ENCODE results near the gene ADAMTS12. TPM values are rescaled to one million over a fixed set of nuclear protein-coding genes. Genes with fewer than 3 reads are reported as not detected.

ADAMTS12 gene
- total RNA-seq, 2 donors from 2014 or later, result 0.42 to 1.1 TPM

DNA sequence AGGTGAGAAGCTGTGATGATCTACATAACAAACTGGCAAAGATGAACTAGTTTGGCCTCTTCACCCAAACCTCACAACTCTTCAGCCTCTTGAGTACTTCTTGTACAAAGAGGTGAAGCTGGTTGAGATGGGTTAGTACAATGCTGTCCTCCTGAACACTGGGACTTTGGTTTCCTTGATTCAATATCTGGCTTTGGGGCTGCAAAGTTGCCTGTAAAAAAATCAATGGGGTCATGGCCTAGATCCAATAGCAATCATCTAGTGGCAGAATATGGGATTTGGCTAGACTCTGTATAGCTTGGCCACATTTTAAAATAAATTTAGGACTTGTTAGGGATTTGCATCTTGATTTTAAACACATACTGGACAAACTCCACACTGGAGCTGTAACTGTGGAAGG, 179.1 kb downstream of the ADAMTS12 start:
- intact Hi-C loops (cut with DNase I), result no loop called here
- no peak overlapping the region for H3K27ac ChIP-seq

GRCh38 chr5:33711094-33711679, 180.6 kb downstream of the ADAMTS12 start:
- DNase-seq, result no peak
- Histone ChIP-seq H3K9ac (ENCODE audit: low read depth in 2 of 2, low read length in 2 of 2) (no peak overlapping the region), H3K9me3 (no peaks in the 10 kb centered on the region), H3K36me3 (no peaks in the 10 kb centered on the region), H3K4me3 (no peak overlapping the region), H3K4me1 (no peaks in the 10 kb centered on the region), H3K27me3 (no peaks in the 10 kb centered on the region), H3K27ac (no peak overlapping the region)
- TF ChIP-seq, protein P1, sequence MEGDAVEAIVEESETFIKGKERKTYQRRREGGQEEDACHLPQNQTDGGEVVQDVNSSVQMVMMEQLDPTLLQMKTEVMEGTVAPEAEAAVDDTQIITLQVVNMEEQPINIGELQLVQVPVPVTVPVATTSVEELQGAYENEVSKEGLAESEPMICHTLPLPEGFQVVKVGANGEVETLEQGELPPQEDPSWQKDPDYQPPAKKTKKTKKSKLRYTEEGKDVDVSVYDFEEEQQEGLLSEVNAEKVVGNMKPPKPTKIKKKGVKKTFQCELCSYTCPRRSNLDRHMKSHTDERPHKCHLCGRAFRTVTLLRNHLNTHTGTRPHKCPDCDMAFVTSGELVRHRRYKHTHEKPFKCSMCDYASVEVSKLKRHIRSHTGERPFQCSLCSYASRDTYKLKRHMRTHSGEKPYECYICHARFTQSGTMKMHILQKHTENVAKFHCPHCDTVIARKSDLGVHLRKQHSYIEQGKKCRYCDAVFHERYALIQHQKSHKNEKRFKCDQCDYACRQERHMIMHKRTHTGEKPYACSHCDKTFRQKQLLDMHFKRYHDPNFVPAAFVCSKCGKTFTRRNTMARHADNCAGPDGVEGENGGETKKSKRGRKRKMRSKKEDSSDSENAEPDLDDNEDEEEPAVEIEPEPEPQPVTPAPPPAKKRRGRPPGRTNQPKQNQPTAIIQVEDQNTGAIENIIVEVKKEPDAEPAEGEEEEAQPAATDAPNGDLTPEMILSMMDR (IDR thresholded peaks at IDR 0.05), result no peak
- intact Hi-C loops (cut with DNase I), result no loop called here

More for the DNA sequence above, 179.1 kb downstream of the ADAMTS12 start:
- Histone ChIP-seq H3K9me3 (no peaks in the 10 kb centered on the region), H3K27me3 (no peaks in the 10 kb centered on the region), H3K36me3 (no peaks in the 10 kb centered on the region), H3K9ac (ENCODE audit: low read depth in 2 of 2, low read length in 2 of 2) (no peak overlapping the region), H3K4me3 (no peak overlapping the region), H3K4me1 (no peaks in the 10 kb centered on the region)
- no peak for DNase-seq
- TF ChIP-seq, protein P1 (IDR thresholded peaks at IDR 0.05), result no peak

DNA sequence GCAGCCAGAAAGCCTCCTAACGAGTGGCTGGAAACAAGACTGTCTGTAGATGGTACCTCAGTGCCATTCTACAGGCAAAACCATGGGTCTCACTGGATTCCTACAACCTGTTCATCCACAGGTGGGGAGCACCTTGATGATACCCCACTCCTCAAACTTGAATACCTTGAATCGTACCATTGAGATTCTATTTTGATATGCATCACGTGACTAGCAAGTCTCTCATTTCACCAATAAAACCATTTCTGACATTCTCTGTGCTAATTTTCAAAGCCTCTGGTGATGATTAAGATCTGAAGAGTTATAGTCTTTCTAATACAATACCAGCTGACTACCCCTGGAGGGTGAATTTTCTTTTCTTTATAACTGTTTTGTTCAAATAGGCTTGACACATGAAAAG, 188.9 kb downstream of the ADAMTS12 start:
- Histone ChIP-seq H3K9ac (ENCODE audit: low read depth in 2 of 2, low read length in 2 of 2) (no peak overlapping the region), H3K4me1 (no peaks in the 10 kb centered on the region), H3K27me3 (no peaks in the 10 kb centered on the region), H3K27ac (no peak overlapping the region), H3K4me3 (no peak overlapping the region), H3K36me3 (no peaks in the 10 kb centered on the region), H3K9me3 (no peaks in the 10 kb centered on the region)
- no peak for DNase-seq
- intact Hi-C loops (cut with DNase I), result no loop called here
- TF ChIP-seq, protein P1 (IDR thresholded peaks at IDR 0.05), result no peak

DNA sequence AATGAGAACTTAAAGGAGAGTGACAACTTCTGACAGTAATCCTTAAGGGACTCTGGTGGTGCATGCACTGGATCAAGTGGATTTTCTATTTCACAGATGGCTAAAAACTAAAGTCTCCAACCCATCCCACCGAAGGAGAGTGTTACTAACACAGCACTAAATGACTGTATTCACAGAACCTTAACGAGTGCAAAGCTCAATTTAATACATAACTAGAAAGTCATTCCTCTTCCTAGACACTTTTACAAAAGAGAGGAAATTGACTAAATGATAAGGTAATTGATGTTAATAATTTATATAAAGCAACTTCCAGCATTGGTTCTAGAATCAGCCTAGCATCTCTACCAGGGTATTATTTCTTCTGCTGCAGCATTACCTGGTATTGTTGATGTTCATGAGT, 189.8 kb downstream of the ADAMTS12 start:
- Histone ChIP-seq H3K36me3 (no peaks in the 10 kb centered on the region), H3K27ac (no peak overlapping the region), H3K27me3 (no peaks in the 10 kb centered on the region), H3K9me3 (no peaks in the 10 kb centered on the region), H3K9ac (ENCODE audit: low read depth in 2 of 2, low read length in 2 of 2) (no peak overlapping the region), H3K4me3 (no peak overlapping the region), H3K4me1 (no peaks in the 10 kb centered on the region)
- TF ChIP-seq, protein P1 (IDR thresholded peaks at IDR 0.05), result no peak
- intact Hi-C loops (cut with DNase I), result no loop called here
- no peak for DNase-seq

- intact Hi-C loops (cut with DNase I), result no loop called here
- Histone ChIP-seq H3K36me3 (no peaks in the 10 kb centered on the region), H3K9ac (ENCODE audit: low read depth in 2 of 2, low read length in 2 of 2) (no peak overlapping the region), H3K4me3 (no peak overlapping the region), H3K4me1 (no peaks in the 10 kb centered on the region), H3K27ac (no peak overlapping the region), H3K9me3 (no peaks in the 10 kb centered on the region), H3K27me3 (no peaks in the 10 kb centered on the region)
- TF ChIP-seq, protein P1 (IDR thresholded peaks at IDR 0.05), result no peak
- DNase-seq, result no peak
These were observed 190.5 kb downstream of the ADAMTS12 start for GRCh38 chr5:33701251-33701650.
